ENCODE measurements around the gene COX11. TPM values are rescaled to one million over a fixed set of nuclear protein-coding genes. Genes with fewer than 3 reads are reported as not detected.

COX11 gene
- total and polyA plus RNA-seq, 2 of the 8 experiments (the other 6 are each of a cell fraction or from before 2014, with no cell fraction given) = 43.0 to 54.1 TPM

DNA sequence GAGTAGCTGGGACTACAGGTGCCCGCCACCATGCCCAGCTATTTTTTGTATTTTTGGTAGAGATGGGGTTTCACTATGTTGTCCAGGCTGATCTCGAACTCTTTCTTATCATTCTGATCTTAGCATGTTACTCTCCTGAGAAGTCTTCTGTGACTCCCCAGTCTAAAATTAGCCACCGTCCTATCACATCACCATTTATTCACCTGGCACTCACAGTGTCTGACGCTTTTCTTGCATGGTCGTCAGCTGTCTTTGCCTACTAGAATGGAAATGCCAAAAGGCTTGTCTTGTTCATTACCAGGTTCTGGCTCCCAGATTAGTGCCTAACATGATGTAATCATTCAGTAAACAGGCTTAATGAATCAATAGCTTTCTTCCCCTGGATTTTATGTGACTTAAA, 44.0 kb downstream of the COX11 start:
- ChIA-PET CTCF (ENCODE audit: partially characterized antibody) (no interaction called here), POLR2A (ENCODE audit: partially characterized antibody) (no interaction called here)
- Histone ChIP-seq H3K23ac (ENCODE audit: insufficient read length) (no peak overlapping the region), H3K79me2 (ENCODE audit: control insufficient read depth in 1 of 2, insufficient read depth in 2 of 2, low read length in 2 of 2) (peaks cover 0 to 20% of the 10 kb centered on the region in 2 experiments; a peak in 2 of 4 replicates), H3K14ac (ENCODE audit: insufficient read length) (no peak overlapping the region), H3K36me3 (ENCODE audit: control insufficient read depth in 2 of 4, insufficient read depth in 4 of 4, low read length in 3 of 4) (peaks cover 6 to 35% (median 19%) of the 10 kb centered on the region in 4 experiments), H2BK120ac (replicated peaks; ENCODE audit: low read depth, low read length) (no peak overlapping the region), H3K4me2 (ENCODE audit: insufficient read depth in 1 of 2, low read depth in 2 of 2, low read length in 2 of 2) (no peak overlapping the region), H3K9ac (replicated peaks in 1 of 4; ENCODE audit: extremely low read depth in 1 of 4, low read depth in 3 of 4, low read length in 3 of 4) (no peak overlapping the region), H3K23me2 (ENCODE audit: low read depth, low read length) (no peaks in the 10 kb centered on the region), H3K27ac (ENCODE audit: low read depth, low read length) (no peak overlapping the region), H3K4ac (replicated peaks; ENCODE audit: insufficient read length, low read depth, low read length) (no peak overlapping the region), H2BK12ac (ENCODE audit: low read depth, low read length) (no peak overlapping the region), H2AFZ (ENCODE audit: low read length) (no peak overlapping the region), H4K5ac (ENCODE audit: insufficient read length, low read depth, low read length) (no peak overlapping the region), H3K79me1 (ENCODE audit: low read depth, low read length) (no peaks in the 10 kb centered on the region), H3K4me3 (ENCODE audit: extremely low read depth in 1 of 4, insufficient read depth in 2 of 4, low read depth in 3 of 4, low read length in 4 of 4) (no peak overlapping the region), H2BK15ac (ENCODE audit: low read length) (no peak overlapping the region), H4K20me1 (replicated peaks in 1 of 2; ENCODE audit: control insufficient read depth in 1 of 2, insufficient read depth in 2 of 2, low read length in 2 of 2) (peaks cover 0 to 3% of the 10 kb centered on the region in 2 experiments), H3K18ac (ENCODE audit: extremely low read depth, low read length) (no peak overlapping the region), H3K56ac (replicated peaks; ENCODE audit: insufficient read length, low read depth, low read length) (no peak overlapping the region), H4K8ac (ENCODE audit: extremely low read depth, insufficient read depth, low read length) (no peak overlapping the region), H3K4me1 (replicated peaks in 1 of 4; ENCODE audit: control insufficient read depth in 3 of 4, insufficient read depth in 4 of 4, low read length in 3 of 4) (peaks cover 1 to 6% (median 2%) of the 10 kb centered on the region in 4 experiments; a peak in 4 of 7 replicates), H2BK20ac (ENCODE audit: low read length) (no peak overlapping the region), H2AK5ac (ENCODE audit: low read depth, low read length) (no peak overlapping the region), H4K91ac (replicated peaks; ENCODE audit: insufficient read length, low read length) (no peak overlapping the region), H2BK5ac (ENCODE audit: low read depth, low read length) (no peak overlapping the region), H3K27me3 (replicated peaks in 1 of 4; ENCODE audit: control insufficient read depth in 3 of 4, extremely low read depth in 1 of 4, insufficient read depth in 3 of 4, low read length in 3 of 4) (no peaks in the 10 kb centered on the region), H3K9me3 (ENCODE audit: insufficient read depth in 2 of 2, low read depth in 1 of 2, low read length in 1 of 2) (no peaks in the 10 kb centered on the region)
- WGBS, 2 experiments (ENCODE audit: extremely low coverage in 1 of 2, insufficient coverage in 1 of 2, insufficient read length in 1 of 2, insufficient replicate concordance in 2 of 2, low coverage in 1 of 2, low lambda C conversion rate in 2 of 2, missing lambda C conversion rate in 1 of 2) = 90% methylated on average over 5 of the region's 5 CpGs; no CpG with 5 or more reads in 1 of the 2 experiments
- no peak for FAIRE-seq
- DNase-seq (ENCODE audit: low read depth in 1 of 2, low spot score in 2 of 2) = no peak
- TF ChIP-seq GABPA (IDR thresholded peaks at IDR 0.05; ENCODE audit: borderline replicate concordance, insufficient read depth, low read length) = no peak
- no peak for TF ChIP-seq MAFK (IDR thresholded peaks at IDR 0.05; ENCODE audit: low read depth, low read length)
- no peak for TF ChIP-seq HDAC6 (IDR thresholded peaks at IDR 0.05; ENCODE audit: low read depth, low read length)
- TF ChIP-seq RBBP5 (IDR thresholded peaks at IDR 0.05; ENCODE audit: borderline replicate concordance, low read depth, low read length) = no peak
- TF ChIP-seq RXRA (IDR thresholded peaks at IDR 0.05; ENCODE audit: insufficient read depth, low read depth, low read length) = no peak
- TF ChIP-seq SUZ12 (IDR thresholded peaks at IDR 0.05; ENCODE audit: low read length) = no peak
- TF ChIP-seq, protein P1, sequence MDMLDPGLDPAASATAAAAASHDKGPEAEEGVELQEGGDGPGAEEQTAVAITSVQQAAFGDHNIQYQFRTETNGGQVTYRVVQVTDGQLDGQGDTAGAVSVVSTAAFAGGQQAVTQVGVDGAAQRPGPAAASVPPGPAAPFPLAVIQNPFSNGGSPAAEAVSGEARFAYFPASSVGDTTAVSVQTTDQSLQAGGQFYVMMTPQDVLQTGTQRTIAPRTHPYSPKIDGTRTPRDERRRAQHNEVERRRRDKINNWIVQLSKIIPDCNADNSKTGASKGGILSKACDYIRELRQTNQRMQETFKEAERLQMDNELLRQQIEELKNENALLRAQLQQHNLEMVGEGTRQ (IDR thresholded peaks at IDR 0.05; ENCODE audit: low read length) = no peak
- no peak for TF ChIP-seq JUND (IDR thresholded peaks at IDR 0.05; ENCODE audit: low read length)
- no peak for TF ChIP-seq BRCA1 (IDR thresholded peaks at IDR 0.05; ENCODE audit: low read depth, low read length)
- TF ChIP-seq CREB1 (IDR thresholded peaks at IDR 0.05) = no peak
- TF ChIP-seq RAD21 (IDR thresholded peaks at IDR 0.05 in 1 of 2, conservative IDR thresholded peaks at IDR 0.05 in 1 of 2; ENCODE audit: low read depth in 2 of 2, low read length in 2 of 2) = no peak
- no peak for TF ChIP-seq TAF7 (optimal IDR thresholded peaks at IDR 0.05; ENCODE audit: borderline replicate concordance, low read depth, low read length)
- TF ChIP-seq SIX5 (IDR thresholded peaks at IDR 0.05; ENCODE audit: low read depth, low read length) = no peak
- no peak for TF ChIP-seq PHF8 (conservative IDR thresholded peaks at IDR 0.05; ENCODE audit: low read depth, low read length)

All from H1 (cell line).